Smooth muscle cell of the brain vasculature (primary cell): ENCODE results near the gene COL4A1.

Experiments
- DNase-seq: peaks from one replicate; pipeline ENCODE4 v3.0.0-alpha.2; 2012; ENCODE audit warnings: low read depth, low spot score

COL4A1 gene

DNA sequence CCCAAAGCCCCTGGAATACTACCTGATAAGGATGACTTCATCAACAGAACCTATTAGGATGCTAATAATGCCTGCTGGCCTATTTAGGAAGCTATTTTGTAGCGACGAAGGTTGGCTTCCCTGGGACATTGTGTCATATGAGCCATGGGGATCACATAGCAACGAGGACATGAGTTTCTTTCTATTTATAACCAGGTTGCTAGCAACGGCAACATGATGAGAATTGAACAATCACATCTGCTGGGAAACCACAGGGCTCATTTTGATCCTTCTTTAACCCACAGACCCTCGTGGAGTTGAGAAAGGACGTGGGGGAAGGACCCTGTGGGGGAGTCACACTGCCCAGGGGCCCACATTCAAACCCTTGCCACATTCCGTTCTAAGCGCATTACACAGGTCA is 172.2 kb downstream of the COL4A1 start:
- no peak for DNase-seq

GRCh38 chr13:110133425-110134235 is 173.3 kb downstream of the COL4A1 start:
- DNase-seq: no peak

DNA sequence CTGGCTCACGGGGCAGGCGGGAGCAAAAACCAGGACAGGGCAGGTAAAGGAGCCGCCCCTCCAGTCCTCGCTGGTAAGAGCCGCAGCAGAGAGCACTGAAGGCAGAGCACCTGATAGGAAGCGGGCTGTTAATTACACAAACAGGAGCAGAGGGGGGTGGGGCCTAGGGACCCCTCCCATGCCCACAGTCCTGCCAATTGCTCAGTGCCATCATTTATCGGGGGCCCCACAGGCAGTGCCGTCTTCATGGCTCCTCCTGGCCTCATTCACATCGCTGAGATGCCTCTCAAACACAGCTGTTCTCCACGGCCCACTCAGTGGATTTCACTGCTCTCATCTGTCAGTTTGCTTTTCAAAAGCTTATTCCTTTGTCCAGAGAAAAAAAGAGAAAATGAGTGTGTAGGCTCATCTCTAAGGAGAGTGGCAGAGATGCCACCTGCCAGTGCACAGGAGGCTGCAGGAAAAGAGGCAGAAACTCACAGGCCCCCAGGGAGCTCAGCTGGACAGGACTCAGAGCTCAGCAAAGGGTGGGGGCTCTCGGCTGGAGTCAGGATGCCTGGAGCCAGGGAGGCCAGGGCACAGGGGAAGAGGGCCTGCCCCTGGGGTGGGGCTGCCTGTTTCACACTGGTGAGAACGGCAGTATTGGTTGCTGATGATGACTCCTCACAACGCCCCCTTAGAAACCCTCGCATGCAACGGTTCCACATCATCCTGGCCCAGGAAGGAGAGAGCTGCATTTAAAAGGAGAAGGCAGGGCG is 174.6 kb downstream of the COL4A1 start:
- no peak for DNase-seq

- no peak for DNase-seq
Measured at GRCh38 chr13:110131424-110131823, 175.5 kb downstream of the COL4A1 start.

DNA sequence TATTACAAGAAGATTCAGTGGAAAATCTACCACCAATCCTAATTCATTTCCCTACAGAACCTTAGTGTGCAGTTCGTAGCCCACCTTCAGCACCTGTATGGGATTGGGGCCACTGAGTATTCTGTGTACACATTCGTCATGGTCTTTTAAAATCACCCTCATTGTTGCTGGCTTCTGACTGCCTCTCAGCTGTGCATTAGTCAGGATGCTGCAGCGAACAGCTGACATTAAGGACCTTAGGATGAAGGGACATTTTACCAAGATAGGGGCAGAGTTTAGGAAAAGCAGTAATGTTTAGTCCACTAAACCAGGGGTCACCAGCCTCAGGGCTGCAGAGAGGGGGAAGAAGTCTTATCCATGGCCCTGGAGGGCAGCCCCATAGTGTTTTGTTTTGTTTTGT is 176.5 kb downstream of the COL4A1 start:
- DNase-seq: no peak

- no peak for DNase-seq
Measured at GRCh38 chr13:110129539-110130186, 177.3 kb downstream of the COL4A1 start.

DNA sequence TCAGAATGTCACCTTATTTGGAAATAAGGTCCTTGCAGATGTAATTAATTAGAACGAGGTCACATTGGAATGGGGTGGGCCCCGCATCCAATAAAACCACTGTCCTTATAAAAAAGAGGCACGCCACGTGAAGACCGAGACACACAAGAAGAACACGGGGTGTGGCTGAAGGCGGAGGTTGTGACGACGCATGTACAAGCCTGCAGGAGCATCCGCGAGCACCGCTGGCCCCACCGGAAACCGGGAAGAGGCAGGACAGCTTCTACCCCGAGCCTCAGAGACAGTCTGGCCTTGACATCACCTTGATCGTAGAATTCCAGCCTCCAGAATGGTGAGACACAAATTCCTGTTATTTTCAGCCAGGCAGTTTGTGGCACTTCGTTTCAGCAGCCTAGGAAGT is 177.9 kb downstream of the COL4A1 start:
- DNase-seq: no peak

- DNase-seq: no peak
Measured at GRCh38 chr13:110128546-110128945, 178.4 kb downstream of the COL4A1 start.

DNA sequence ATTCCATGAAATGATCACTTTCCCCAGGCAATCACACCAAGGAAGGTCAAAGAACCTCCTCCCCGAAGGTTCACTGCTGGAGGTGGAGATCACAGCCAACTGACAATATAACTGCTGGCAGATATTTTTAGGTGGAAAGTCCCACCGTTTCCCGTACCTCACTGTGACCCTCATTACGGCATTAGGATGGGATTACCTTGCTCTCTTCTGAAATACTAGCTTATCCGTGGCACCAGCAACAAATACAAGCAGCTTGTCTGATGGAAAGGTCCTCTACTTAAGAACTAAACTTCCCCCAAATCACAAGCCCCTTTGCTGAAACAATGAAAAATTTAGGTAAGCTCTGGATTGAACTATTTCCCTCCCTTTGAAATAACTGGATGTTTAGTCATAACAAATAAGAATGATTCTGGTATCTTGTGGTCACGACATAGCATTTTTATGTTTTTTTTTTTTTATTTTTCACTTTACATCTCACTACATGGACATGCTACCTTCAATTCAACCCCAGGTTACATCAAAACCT is 178.9 kb downstream of the COL4A1 start:
- no peak for DNase-seq

- DNase-seq: no peak
Measured at GRCh38 chr13:110126391-110126961, 180.5 kb downstream of the COL4A1 start.

DNA sequence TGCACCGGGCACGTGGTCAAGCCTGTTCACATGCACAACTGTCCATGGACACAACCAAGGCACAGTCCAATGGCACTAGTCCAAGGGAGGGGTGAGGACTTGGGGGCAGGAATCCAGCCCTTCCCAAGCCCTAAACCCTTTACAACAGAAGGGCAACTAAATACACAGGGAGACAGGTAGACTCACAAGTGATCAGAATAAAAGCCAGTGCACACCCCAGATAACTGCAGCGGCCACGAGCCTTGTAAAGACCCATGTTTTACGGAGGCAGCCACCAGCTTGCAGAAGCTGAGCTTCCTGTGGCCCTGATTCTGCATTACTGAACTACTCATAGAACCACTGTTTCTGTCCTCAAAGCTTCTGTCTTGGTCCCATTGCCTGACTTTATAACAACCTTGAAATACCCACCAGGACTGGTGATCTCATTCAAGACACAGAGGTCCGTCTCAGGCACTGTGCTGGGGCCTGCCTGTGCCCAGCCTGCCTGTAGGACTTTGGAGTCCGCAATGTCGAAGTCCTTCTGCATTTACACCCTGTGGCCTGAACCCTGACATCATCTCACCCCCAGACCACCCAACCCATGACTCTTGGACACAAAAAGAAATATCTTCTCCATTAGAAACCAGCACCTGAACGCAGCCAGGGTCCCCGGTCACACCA is 181.2 kb downstream of the COL4A1 start:
- no peak for DNase-seq

DNA sequence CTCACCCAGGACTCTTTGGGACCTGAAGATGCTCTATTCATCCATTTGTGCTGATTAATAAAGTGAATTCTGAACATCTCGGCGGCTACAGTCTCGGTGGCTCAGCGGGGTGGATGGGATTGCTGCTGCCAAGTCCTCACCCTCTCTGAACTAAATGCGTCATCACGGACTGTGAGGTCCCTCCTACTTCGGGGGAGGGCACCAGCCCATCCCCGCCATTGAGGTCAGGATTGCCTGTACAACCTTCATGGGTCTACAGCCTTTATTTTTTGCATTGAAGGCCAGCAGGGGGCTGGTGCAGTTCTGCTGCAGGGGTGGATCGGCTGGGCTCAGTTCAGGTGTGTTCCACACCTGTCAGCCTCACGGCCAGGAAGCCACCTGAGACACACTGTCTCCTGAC is 181.8 kb downstream of the COL4A1 start:
- DNase-seq: no peak

- no peak for DNase-seq
Measured at GRCh38 chr13:110124201-110124940, 182.6 kb downstream of the COL4A1 start.

- no peak for DNase-seq
Measured at GRCh38 chr13:110123041-110123809, 183.7 kb downstream of the COL4A1 start.

DNA sequence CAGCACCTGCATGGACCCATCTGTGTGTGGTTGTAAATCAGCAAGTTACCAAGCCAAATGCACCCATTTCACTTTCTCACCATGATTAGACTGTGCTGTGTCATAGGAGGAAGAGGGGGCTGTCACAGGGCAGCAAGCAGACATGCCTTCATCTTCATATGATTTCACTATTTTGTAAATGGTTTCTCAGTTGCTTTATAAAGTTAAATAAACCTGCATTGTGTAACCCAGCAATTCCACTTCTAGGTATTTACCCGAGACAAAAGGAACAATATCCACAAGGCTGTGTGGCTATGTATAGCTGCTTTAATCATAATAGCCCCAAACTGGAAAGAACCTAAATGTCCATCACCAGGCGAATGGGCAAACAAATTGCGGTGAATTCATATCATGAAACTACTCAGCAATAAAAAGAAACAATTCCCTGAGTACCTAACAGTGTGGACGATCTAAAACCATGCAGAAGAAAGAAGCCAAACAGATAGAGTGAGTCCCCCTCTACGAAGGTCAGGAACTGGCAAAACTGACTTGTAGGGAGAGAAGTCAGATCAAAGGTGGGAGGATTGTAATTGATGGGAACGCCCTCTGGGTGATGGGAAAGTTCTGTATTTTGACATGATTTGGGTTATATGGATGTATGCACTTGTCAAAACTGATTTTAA is 185.4 kb downstream of the COL4A1 start:
- no peak for DNase-seq

DNA sequence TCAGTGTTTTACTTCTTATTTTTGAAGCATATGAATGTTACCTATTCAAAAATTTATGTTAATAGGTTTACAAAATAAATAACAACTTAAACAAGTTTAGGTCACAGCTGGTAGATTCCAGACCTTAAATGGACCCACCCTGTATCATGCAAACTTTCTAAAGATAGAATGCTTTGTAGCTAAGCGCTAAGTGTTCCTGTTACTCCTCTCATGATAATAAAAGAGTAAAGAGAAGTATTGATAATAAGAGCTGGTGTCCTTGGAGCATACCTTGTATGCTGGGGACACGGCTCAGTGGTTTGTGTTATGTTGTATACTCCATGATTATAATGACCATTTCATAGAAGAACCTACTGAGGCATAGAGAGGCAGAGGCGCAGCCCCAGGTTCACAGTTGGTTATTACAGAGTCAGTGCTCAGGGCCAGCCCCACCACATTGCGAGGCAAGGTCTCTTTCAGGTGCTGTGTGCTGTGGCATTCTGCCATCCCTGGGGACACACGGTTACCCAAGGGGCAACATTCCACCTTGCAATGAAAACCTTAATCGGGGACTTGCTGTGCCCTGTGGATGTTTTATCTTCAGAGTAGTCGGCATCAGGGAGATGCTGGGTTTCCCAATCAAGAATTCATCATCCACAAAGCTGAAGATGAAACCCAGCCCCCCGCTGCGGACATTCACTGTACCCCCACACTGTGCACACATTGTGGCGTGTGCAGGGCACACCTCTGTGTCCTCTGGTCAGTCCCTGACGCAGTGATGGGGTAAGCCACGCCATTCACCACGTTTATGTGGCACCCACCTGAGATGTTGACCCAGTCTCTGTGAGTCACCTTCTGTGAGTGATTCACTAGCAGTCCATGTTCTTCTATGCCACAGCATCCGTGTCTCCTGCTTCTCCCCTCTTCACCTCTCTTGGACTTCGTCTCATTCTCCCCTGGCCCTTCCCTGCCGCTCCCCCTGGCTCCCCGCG is 186.7 kb downstream of the COL4A1 start:
- no peak for DNase-seq

DNA sequence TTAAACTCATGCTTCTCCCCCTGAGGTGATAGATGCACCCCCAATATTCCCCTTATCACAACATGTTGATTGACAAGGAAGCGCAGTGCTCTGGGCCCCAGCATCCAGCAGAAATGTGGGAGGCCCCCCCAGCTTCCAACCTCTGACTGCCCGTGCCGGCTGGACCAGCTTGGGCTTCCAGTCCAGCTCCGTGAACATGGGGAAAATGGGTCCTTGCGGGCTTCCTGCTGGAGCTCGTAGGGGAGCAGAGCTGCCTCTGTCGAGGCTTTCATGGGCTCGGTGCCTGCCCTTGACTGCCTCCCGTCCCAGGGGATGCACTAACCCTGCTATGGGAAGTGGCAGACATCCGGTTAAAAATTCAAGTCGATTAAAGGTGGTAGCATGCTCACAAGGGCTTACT is 188.9 kb downstream of the COL4A1 start:
- no peak for DNase-seq

DNA sequence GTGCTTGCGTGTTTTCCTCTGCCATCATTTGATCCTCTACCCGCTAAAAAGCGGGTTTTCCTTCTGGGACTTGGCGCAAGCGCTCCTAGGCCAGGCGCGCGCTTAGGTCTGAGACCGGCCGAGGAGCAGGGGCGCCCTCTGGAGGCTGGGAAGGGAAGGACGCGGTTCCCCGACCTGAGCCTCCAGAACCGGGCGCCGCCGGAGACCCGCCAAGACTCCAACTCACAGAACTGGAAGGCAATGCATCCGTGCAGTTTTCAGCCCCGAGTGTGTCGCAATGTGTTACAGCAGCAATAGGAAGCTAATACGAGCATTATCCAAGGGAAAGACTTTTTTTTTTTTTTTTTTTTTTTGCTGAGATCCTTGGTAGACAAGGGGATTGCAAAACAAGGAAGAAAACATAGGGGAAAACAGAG is 190.9 kb downstream of the COL4A1 start:
- DNase-seq: no peak
